HG03045 (cell line): ENCODE data around the gene KCNK17.
"Not testable (repeated sequence)": the region's sequence is repeated elsewhere in the genome, so short reads cannot be mapped to it uniquely, and the experiment has no call there.

Source experiments
- ATAC-seq: cut with Tn5 transposase; IDR thresholded peaks from one replicate; pipeline ENCODE4 v1.9.1; 2021; ENCODE audit warnings: mild to moderate bottlenecking, moderate library complexity; ENCODE audit not compliant: unreplicated experiment

KCNK17 gene

DNA sequence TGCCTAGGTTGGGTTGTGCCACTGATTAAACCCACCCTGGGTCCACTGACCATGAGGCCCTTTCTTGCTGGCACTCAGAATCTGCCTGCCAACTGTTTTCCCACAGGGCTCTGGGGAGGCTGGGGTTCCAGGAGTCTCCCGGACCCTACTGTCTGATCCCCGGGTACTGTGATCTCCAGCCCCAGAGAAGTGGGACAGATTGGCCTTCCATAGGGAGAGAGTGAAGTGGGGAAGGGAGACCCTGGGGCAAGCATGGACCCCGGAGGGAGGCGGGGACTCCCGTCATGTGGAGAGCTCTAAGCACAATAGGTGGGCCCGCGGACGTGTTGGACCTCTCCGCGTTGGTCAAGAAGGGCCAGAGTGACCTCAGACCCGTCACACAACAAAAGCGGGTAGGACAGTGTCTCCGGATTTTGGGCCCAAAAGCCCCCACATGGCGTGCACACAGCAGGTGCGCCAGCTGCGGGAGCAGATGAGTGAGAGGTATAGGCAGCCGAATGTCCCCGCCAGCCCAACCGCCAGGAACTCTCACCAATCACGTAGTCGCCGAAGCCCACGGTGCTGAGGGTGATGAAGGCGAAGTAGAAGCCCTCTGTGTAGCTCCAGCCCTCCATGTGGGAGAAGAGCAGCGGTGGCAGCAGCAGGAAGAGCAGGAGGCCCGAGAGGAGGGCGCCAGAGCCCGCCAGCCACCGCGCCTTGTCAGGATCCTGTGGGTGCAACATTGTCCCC is 10.6 kb downstream of the KCNK17 start:
- ATAC-seq, result no peak

DNA sequence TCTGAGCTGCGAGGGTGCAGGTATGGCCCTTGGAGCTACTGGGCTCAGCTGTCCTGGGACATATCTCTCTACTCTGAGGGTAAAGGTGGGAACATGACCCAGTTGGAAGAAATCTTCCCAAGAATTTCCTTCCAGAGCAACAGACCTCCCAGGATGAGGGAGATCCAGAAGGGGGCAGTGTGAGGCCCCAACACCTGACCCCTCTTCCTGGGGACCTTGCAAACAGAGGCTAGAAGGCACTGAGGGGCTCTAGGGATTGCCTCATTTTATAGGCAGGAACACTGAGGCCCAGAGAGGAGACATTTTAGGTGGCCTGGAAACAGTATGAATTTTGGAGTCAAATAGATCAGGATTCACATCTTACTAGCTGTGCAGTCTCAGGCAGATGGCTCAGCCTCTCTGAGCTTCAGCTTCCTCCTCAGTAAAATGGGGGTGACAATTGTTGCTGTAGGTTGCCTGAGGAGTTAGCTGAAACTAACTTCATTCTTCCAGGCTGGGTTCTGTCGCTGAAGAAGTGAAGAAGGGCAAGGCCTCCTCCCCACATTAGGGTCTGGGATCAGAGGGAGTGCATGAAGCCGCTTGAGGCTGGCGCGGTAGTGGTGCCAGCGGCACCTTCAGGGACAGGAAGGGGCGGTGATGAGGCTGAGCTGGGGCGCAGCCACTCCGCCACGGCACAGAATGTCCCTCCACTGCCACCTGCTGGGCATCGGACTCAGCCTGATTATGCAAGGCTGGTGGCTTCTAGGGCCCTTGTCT is 11.4 kb downstream of the KCNK17 start:
- peak; percentile 67 for ATAC-seq

DNA sequence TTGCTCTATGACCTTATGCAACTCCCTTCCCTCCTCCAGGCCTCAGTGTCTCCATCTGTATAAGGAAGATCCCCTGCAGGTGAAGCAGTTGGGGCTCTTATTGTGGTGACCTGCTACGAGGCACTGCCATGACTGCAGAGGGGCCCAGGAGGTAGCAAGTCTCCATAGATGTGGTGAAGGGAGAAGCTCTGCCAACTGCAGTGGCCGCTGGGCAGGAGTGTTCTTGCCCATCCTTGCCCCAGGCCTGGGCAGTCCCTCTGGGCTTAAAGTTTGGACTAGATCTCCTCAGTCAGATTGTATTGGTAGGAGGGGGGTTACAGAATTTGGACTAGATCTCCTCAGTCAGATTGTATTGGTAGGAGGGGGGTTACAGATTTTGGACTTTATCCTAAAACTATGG is 12.2 kb downstream of the KCNK17 start:
- no peak for ATAC-seq

DNA sequence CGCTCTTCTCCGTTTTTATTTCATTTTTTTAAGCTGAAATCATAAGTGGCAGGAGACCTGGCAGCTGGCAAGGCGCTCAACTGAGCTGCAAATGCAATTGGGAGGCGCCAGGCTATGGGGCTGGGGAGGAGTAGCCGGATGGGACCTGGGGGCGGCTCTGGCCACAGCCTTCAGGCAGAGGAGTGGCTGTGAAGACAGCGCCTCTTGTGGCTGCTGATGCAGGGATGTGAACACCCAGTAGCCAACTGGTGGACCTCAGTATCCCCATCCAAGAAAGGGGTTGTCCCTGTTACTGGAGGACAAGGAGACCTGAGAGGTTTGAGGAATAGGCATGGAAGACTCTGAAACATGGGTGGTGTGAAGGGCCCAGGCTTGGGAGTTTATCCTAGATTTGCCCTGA is 12.6 kb downstream of the KCNK17 start:
- no peak for ATAC-seq

DNA sequence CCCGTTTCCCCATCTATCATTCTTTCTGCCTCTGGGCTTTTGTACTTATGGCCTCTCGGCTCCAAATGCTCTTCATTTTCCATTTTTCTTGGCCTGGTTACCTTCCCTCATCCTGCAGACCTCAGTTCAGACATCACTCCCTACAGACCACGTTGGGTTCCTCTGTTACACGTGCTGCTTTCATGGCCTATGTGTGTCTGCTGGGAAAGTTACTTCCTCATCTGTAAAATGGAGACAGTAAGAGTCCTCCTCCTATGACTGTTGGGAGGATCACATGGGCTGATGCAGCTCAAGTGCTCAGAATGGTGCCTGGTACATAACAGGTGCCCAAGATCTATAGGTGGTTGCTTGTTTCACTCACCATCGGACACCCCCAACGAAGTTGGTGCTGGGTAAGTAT is 13.5 kb downstream of the KCNK17 start:
- ATAC-seq, result no peak

DNA sequence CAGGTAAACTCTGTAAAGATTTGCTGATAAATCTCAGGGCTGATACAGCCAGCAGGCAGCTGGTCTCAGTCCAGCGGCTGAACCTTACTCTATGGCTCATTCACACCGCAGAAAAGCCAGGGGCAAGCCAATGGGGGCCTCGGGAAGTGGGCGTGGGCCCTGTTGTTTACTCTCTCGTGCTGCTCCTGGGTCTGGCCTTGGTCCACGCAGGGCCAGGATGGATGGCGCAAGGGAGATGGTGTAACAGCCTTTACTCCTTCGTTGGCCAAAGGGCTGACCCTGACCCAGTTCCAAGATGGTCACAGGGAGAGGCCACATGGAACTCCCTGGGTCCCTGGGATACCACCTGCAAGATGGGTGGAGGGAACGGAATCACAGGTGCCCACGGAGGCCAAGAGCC is 16.2 kb downstream of the KCNK17 start:
- no peak for ATAC-seq

DNA sequence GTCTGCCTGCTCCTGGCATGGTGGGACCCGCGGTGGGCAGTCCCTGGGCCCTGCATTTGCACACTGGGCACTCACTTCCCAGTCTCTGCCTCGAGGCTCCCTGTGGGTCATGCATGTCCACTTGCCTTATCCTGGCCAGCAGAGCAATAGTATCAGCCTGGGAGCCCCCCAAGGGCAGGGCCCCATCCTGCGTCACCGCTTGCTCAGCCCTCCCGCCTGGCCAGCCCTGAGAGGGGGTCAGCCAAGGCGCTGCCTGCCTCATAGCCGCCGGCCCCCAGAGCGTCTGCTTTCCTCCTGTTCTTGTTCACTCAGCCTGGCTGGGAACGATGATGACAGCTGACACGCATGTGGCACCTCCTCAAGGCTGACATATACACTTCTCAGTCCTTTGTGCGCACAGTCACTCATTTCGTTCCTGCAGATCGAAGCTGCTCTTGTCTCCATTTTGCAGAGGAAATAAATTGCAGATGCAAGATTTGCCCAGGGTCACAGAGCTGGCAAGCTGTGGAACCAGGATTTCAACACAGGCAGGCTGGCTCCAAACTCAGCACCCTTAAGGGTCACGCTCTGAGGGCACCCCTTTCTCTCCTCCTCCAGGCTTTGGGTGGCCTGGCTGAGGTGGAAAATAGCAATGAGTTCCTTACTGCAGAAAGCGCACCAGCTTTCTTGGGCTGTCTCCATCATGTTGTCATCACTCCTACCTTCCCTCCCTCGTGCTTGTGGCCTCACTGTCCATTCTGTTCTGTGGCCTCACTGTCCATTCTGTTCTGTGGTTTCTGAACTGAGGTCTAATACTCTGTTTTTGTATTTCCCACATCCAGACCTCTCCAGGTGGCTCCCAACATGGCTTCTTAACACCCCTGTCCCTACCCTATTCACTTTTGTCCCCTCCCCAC is 17.2 kb downstream of the KCNK17 start:
- no peak for ATAC-seq

DNA sequence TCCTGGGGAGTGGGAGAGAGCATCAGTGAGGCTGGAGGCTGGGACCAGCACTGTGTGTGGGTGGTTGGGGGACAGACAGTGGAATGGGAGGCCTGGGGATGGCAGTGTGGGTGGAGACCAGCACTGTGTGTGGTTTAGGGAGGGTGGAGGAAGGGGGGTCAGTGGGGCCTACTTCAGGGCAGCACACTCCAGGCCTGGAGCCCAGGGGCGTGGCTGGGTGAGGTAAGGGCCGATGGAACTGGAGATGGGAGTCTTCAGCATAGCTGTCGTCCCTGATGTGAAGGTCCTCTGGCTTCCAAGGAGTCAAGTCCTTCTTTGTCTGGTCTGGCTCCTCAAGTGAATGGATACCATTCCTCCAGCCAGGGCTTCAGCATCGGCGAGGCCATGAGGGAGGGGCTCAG is 18.6 kb downstream of the KCNK17 start:
- ATAC-seq, result no peak

DNA sequence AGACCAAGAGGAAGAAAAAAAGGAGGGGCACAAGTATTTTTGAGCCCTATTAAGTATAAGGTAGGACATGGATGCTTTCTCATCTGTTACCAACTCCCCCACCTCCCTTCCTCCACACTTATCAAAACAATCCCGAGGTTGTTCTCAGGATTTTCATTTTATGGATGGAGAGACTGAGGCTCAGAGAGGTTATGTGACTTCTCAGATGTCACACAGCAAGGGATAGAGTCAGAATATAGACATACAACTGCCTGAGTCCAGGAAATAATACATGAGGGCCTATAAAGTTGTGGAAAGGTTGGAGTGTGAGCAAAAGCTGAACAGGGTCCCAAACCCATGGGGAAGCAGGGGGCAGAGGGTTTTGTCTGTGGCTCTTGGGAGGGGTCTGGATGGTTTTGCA is 19.3 kb downstream of the KCNK17 start:
- no peak for ATAC-seq

DNA sequence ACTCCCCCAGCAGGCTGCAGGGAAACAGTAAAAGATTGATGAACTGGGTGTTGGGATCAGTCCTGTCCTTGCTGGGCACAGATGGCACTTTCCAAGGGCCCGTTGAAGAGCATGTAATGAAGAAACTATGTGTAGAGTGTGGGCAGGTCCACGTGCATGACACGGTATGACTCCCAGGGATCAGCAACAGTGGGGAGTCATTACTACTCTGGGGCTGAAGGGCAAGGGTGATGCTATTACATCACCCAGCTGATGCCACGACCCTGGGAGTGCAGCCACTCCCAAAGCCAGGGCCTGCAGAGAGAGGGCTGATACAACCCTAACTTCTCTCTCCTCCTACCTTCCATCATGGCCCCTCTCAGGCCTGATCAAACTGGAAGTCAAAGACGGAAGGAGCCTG is 20.1 kb downstream of the KCNK17 start:
- no peak for ATAC-seq

DNA sequence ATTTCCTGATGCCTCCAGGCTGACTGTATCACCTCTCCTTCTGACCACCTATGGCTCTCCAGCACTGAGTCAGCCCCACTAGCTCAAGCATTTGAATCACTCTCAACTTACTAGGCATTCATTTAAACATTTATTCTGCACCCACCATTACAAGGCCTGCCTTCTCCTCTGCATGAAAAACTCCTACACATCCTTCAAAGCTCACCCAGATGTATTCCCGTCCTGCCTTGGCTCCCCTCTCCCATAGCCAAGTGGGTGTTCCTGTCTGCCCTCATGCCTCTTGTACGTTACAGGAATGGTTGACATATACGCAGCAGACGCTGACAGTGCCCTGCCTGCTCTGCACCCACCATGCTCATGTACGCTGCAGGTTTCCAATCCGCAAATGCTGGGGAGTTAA is 21.6 kb downstream of the KCNK17 start:
- ATAC-seq, result no peak

DNA sequence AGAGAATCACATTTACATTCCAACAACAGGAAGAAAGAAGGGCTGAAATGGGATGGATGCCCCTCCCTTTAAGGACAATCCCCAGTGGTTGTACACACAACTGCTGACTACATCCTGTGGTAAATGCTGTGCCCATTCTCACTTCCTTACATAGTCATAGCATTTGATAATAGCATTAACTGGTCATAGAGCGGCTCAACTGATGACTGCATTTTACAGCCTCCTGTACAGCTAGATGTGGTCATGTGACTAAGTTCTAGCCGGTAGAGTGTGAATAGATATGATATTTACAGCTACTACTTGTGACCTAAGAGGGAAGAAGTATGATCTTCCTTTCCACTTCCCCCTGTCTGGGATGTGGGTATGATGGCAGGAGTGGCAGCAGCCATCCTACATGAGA is 24.7 kb downstream of the KCNK17 start:
- no peak for ATAC-seq

DNA sequence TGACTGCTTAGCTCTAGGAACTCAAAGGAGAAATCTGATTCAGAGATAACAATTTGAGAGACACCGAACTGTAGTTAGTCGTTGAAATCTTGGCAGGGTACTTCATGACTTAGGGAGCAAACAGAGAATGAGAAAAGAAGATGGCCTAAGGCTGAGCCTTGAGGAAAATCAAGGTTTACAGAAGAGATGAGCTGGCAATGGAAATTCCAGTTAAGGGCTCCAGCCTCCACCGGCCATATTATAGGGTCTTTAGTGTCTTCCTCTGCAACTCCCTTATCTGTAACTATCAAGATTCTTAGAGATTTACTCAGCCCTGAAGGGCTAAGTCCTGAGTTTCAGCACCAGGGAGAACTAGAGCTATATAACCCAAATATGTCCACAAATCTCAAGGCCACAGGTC is 26.6 kb downstream of the KCNK17 start:
- no peak for ATAC-seq

DNA sequence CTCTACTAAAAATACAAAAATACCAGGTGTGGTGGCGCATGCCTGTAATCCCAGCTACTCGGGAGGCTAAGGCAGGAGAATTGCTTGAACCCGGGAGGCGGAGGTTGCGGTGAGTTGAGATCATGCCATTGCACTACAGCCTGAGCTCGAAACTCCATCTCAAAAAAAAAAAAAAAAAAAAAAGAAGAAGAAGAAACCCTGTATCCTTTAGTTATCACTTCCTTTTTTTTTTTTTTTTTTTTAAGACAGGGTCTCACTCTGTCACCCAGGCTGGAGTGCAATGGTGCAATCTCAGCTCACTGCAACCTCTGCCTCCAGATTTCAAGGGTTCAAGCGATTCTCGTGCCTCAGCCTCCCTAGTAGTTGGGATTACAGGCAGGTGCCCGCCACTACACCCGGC is 27.6 kb downstream of the KCNK17 start:
- not testable (repeated sequence) for ATAC-seq

DNA sequence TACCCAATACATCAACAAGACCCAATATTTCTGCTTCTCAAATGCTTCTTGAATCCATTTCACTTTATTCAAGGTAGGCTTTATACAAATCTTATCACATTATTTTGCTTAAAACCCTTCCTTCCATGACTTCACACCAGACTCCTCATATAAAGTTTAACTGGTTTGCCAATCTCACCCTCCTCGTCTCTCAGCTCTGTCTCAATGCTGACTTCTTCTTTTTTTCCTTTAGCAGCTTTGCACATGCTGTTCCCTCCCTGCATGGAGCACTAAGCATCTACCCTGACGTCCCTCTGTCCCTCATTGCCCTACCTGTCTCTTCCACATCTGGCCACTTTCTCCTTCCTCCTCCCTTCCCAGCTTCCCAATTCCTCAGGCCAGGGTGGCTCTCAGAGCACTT is 31.4 kb downstream of the KCNK17 start:
- no peak for ATAC-seq

DNA sequence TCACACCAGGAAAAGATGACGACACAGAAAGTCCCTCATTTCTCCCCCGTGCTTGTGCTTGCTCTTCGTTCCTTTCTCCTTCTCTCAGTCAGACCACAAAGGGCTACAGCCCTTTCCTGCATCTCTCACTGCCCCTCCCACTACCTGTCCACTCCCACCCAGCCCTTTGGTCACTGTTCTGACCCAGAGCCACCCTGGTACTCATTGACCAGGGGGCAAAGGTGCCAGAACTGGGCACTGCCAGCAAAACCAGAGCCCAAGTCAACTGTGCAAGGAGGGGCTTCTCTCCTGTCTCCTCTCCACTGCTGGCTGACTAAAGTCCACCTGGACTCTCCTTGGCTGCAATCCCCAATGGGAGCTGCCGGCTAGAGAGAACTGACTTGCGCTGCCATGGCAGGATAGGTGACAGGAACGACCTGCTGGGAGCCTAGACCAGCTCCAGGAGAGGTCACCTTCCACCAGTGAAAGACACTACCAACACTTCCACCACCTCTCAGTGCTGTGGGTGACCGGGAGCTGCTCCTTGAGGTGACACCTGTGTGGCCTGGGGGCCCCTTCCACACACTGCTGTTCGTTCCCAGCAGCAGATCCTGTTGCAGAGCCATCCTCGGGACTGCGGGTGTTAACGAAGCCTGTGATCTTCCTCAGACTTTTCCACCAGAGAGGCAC is 32.8 kb downstream of the KCNK17 start:
- ATAC-seq, result no peak

DNA sequence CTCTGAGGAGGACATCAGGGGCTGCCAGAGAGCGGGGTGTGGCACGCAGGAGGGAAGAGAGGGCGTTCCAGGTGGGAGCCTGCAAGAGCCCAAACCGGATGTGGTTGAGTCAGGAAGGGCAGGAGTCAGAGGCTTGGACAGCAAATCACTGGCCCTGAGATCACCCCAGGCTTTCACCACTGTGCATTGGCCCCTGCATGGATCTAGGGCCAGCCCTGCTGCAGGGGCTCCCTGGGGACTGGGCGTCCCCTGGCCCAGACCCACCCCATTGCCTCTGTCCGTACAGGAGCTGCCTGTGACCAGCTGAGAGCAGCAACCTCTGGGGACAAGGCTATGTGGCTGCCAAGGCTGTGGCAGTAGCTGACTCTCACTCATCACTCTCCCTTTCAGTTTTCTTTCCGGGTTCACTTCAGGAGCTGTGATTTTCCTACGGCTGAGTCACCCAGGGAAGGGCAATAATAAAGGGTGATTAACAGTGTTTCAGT is 33.9 kb downstream of the KCNK17 start:
- no peak for ATAC-seq

DNA sequence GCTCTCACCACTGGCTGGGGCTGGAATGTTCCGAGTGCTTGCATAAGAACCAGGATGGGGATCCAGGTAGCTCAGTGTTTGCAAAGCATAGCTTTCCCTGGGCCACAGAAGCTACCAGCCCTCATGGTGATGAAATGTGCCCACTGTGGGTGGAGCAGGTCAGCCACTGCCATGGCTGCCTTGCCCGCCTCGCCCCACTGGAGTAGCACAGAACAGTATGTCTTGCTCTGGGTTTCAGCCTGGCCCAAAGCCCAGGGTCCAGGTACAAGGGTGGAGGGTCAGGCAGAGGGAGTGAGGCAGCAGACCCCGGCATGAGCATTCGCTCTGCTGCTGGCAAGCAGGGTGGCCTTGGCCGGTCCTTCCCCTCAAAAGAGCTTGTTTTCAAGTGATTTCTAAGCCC is 34.7 kb downstream of the KCNK17 start:
- ATAC-seq, result no peak

DNA sequence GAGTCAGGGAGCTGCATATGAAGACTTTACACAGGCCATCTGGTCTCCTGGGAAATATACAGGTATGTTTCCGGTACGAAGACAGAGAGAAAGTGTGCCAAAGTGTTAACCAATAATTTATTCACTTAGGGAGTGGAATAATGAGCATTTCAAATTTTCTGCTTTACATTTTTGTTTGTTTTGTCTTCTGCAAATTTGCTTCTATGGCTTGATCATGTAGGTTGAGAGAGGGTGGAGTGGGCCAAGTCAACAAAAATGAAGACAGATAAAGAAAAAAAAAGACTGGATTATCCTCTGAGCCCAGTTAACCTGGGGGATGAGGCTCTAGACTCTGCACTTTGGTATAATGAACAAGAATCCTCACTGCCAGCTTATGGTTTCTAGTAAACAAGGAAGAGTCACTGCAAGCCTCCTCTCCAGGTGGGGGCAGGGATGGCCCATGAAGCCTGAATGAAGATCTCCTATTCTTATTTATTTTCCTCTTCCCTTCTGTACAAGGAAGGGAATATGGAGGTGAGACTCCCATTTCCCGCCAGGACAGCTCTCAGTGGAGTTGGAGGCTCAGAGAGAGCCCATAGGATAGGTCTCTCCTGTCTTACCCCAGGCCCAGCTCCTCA is 37.7 kb downstream of the KCNK17 start:
- no peak for ATAC-seq

DNA sequence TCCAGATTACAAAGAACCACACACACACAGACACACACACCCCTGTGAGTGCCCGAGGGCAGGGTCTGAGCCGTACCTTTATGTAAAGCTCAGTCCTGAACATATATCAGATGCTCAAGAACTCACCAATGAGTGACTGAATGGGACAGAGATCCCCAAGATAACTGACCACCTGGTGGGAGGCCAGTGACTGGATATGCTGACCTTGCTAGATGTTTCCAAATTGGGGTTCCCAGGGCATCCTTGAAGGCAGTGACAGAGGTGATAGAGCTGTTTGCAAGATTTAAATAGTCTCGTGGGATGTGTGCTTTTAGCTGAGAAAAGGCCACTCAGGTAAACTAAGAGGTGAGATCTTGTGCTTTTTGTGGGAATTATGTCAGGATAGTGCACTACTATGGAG is 39.3 kb downstream of the KCNK17 start:
- no peak for ATAC-seq

DNA sequence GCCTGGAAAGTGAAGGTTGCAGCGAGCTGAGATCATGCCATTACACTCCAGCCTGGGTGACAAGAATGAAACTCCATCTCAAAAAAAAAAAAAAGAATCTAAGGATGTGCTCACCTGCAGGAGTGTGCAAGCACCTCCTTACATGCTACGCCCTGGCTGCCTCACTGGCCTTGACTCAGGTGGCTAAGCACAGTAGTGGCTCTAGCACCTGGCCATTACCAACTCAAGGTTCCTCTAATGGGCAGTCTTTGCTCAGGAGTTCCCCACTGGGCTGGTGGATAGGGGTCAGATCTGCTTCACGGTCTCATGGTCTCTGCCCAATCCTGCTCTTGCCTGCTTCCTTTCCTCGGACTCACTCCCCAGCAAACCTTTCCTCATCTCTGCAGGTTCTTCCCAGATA is 39.7 kb downstream of the KCNK17 start:
- ATAC-seq, result no peak
